Stimulated activated CD4-positive, alpha-beta T cell treated with anti-CD3 and anti-CD28 coated beads, TNF-alpha, amount 100 ng/mL, for 48 hours (primary cell): ENCODE results near the gene POLN.
"Not testable (repeated sequence)": the region's sequence is repeated elsewhere in the genome, so short reads cannot be mapped to it uniquely, and the experiment has no call there.

Experiments
- DNase-seq, 3 donors: peaks; one replicate each; pipeline ENCODE4 v3.0.0-alpha.2; 2020; ENCODE audit warnings: low read depth in 3 of 3

Gene POLN

GRCh38 chr4:2166253-2166652 lies 75.7 kb downstream of the POLN start:
- DNase-seq: no peak

GRCh38 chr4:2165391-2165790 lies 76.5 kb downstream of the POLN start:
- no peak for DNase-seq

- no peak for DNase-seq
Measured at GRCh38 chr4:2163311-2163821, 78.6 kb downstream of the POLN start.

GRCh38 chr4:2161092-2161703 lies 80.7 kb downstream of the POLN start:
- not testable (repeated sequence) for DNase-seq

- DNase-seq: no peak
Measured at GRCh38 chr4:2159931-2160330, 82.0 kb downstream of the POLN start.

GRCh38 chr4:2155246-2155645 lies 86.7 kb downstream of the POLN start:
- DNase-seq: no peak

GRCh38 chr4:2154215-2154740 lies 87.6 kb downstream of the POLN start:
- DNase-seq: no peak

- no peak for DNase-seq
Measured at GRCh38 chr4:2151544-2151943, 90.4 kb downstream of the POLN start.

GRCh38 chr4:2150076-2150475 lies 91.8 kb downstream of the POLN start:
- DNase-seq: no peak

GRCh38 chr4:2142630-2143427 lies 99.1 kb downstream of the POLN start:
- DNase-seq: no peak

- peak in 1 of 3 donors; percentile 8 for DNase-seq
Measured at GRCh38 chr4:2141762-2142451, 100.0 kb downstream of the POLN start.

- no peak for DNase-seq
Measured at GRCh38 chr4:2141022-2141761, 100.7 kb downstream of the POLN start.

GRCh38 chr4:2138846-2139500 lies 102.9 kb downstream of the POLN start:
- DNase-seq: no peak

- DNase-seq: no peak
Measured at GRCh38 chr4:2136726-2137125, 105.2 kb downstream of the POLN start.

- no peak for DNase-seq
Measured at GRCh38 chr4:2135083-2135482, 106.8 kb downstream of the POLN start.

GRCh38 chr4:2132438-2132837 lies 109.5 kb downstream of the POLN start:
- DNase-seq: no peak

GRCh38 chr4:2127609-2128332 lies 114.2 kb downstream of the POLN start:
- no peak for DNase-seq

- no peak for DNase-seq
Measured at GRCh38 chr4:2126309-2127043, 115.4 kb downstream of the POLN start.

- no peak for DNase-seq
Measured at GRCh38 chr4:2125831-2126230, 116.1 kb downstream of the POLN start.

- no peak for DNase-seq
Measured at GRCh38 chr4:2125023-2125422, 116.9 kb downstream of the POLN start.
